PFSK-1 (cell line): ENCODE measurements around the gene COX6B2.

Experiments
- REST ChIP-seq, 2 experiments: IDR thresholded peaks; 2 replicates each; pipeline versions ENCODE4 v1.6.1 to v1.8.0; 2011 to 2012; ENCODE audit warnings: low read depth in 2 of 2, low read length in 2 of 2, control low read depth in 1 of 2, inconsistent platforms in 1 of 2, mild to moderate bottlenecking in 1 of 2, moderate library complexity in 1 of 2; ENCODE audit not compliant: insufficient read depth in 1 of 2
- SIN3A ChIP-seq: IDR thresholded peaks from 2 replicates; pipeline ENCODE4 v1.6.1; 2012; ENCODE audit warnings: mild to moderate bottlenecking, low read length, moderate library complexity, borderline replicate concordance; ENCODE audit not compliant: insufficient read depth

- TF ChIP-seq REST (IDR thresholded peaks at IDR 0.05; ENCODE audit: insufficient read depth in 1 of 2, low read depth in 2 of 2, low read length in 2 of 2), result no peak
- no peak for TF ChIP-seq SIN3A
Measured at GRCh38 chr19:55302318-55302703, 52.2 kb downstream of the COX6B2 start.
